ENCODE results near the gene PRAC2. TPM values are rescaled to one million over a fixed set of nuclear protein-coding genes. Genes with fewer than 3 reads are reported as not detected.

PRAC2 gene
- total and polyA plus RNA-seq, 2 of the 13 experiments (the other 11 are each of a cell fraction or from before 2014, with no cell fraction given): not detected

DNA sequence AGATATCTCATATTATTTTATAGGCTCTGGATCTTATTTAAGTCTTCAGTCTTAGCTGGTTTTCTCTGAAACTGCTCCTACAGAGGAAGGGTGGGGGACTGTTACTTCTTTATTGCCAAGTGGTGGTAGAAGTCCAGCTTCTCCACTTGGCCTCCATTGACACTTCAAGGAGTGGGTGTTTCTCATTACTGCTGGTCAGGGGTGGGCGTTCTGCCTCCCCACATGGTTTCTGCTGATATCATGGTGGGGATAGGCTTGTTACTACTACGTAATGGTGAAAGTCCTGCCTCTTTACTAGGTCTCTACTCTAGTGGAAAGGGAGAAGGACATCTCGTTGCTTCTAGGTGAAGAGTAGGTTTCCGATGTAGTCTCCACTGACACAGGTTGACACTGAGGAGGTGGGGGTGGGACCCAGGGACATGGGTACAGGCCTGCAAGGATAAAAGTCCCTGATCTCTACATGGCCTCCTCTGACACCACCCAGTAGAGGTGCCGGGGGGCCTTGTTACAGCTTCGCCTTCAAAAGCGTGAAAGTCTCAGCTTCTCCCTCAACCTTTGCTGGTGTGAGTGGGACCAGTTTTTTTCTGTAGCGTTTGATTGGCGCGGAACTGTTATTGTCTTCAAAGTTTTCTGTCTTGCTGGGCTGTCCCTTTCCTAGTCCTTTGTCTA is 21.0 kb upstream of the PRAC2 start (continued):
- TF ChIP-seq, protein P1, sequence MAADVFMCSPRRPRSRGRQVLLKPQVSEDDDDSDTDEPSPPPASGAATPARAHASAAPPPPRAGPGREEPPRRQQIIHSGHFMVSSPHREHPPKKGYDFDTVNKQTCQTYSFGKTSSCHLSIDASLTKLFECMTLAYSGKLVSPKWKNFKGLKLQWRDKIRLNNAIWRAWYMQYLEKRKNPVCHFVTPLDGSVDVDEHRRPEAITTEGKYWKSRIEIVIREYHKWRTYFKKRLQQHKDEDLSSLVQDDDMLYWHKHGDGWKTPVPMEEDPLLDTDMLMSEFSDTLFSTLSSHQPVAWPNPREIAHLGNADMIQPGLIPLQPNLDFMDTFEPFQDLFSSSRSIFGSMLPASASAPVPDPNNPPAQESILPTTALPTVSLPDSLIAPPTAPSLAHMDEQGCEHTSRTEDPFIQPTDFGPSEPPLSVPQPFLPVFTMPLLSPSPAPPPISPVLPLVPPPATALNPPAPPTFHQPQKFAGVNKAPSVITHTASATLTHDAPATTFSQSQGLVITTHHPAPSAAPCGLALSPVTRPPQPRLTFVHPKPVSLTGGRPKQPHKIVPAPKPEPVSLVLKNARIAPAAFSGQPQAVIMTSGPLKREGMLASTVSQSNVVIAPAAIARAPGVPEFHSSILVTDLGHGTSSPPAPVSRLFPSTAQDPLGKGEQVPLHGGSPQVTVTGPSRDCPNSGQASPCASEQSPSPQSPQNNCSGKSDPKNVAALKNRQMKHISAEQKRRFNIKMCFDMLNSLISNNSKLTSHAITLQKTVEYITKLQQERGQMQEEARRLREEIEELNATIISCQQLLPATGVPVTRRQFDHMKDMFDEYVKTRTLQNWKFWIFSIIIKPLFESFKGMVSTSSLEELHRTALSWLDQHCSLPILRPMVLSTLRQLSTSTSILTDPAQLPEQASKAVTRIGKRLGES (CRISPR knock-in tag; IDR thresholded peaks at IDR 0.05; ENCODE audit: borderline replicate concordance): no peak
- no peak for TF ChIP-seq CCDC6 (CRISPR knock-in tag; IDR thresholded peaks at IDR 0.05)
- TF ChIP-seq SSRP1 (CRISPR knock-in tag; IDR thresholded peaks at IDR 0.05): no peak
- no peak for TF ChIP-seq RARG (CRISPR knock-in tag; IDR thresholded peaks at IDR 0.05; ENCODE audit: low read depth)
- no peak for TF ChIP-seq ZSCAN31 (CRISPR knock-in tag; IDR thresholded peaks at IDR 0.05; ENCODE audit: low read depth)
- no peak for TF ChIP-seq ARHGAP35 (CRISPR knock-in tag; IDR thresholded peaks at IDR 0.05; ENCODE audit: borderline replicate concordance)

DNA sequence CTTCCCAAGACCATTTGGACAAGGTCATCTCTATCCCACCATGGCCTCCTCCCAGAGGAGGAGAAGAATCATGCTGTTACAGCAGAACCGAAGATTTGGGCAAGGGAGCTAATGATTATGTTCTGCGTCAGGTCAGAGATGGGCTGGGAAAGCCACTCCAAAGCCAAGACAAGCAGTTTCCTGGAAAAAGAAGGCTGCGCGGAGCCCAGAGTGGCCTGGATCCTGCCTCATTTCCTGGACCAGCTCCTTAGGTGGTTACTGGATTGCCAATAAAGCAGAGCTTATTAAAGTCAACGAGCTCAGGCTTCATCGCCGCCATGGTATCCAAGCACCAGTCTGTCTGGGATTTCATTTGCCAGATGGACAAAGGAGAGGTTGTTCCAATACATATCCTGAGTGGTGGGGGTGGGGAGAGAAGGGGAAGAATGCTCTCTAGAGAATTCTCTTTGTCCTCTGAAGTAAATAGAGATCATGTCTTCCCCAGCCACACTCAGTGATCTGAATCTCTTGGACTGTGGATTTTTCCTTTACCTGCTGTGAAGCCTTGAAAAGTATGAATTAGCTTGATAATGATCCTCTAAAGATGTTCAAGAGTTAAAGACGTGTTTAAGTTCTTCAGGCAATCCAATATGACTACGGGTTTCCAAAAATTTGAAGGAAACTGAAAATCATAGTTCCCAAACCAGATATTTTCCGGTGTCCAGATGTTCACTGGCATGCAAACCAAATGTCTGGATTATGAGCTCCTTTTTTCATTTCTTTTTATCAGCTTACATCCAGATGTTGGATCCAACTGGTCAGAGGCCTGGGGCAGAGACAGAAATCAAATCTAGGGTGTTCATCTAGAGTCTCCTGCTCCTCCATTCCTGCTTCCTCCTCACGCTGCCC is 18.4 kb upstream of the PRAC2 start:
- ChIA-PET CTCF (ENCODE audit: low intra/inter-chr PET ratio, low total read pairs) (no interaction called here), POLR2A (no interaction called here)
- in situ Hi-C loops (cut with HindIII; ENCODE audit: extremely low pct_ligation_motif_present, low pct_unique_long_range_greater_than_20kb): no loop called here
- H3K4me1 ChIP-seq (ENCODE audit: insufficient read depth, low read length): no peaks in the 10 kb centered on the region
- H3K27me3 ChIP-seq (ENCODE audit: control insufficient read depth in 1 of 2, insufficient read depth in 2 of 2, low read length in 2 of 2): peaks cover 5 to 75% of the 10 kb centered on the region in 2 experiments; a peak in 4 of 5 replicates
- H3K9ac ChIP-seq (ENCODE audit: insufficient read depth, low read depth, low read length): no peak overlapping the region
- no peak overlapping the region for H3K4me2 ChIP-seq (ENCODE audit: low read depth, low read length)
- 36% methylated on average over 11 of the region's 11 CpGs for WGBS (ENCODE audit: low lambda C conversion rate)
- FAIRE-seq: no peak
- H3K9me3 ChIP-seq (ENCODE audit: low read length): no peaks in the 10 kb centered on the region
- no peak for ATAC-seq
- no peaks in the 10 kb centered on the region for H3K36me3 ChIP-seq (replicated peaks in 1 of 2; ENCODE audit: control insufficient read depth in 1 of 2, insufficient read depth in 2 of 2, low read length in 2 of 2)
- no peak for DNase-seq (ENCODE audit: low spot score)
- H3K4me3 ChIP-seq (replicated peaks in 1 of 3; ENCODE audit: insufficient read depth in 1 of 3, low read depth in 2 of 3, low read length in 3 of 3): no peak overlapping the region
- H3K79me2 ChIP-seq (ENCODE audit: insufficient read depth, low read length): no peaks in the 10 kb centered on the region
- no peak overlapping the region for H3K27ac ChIP-seq (ENCODE audit: extremely low read length, insufficient read depth, low read length)
- H2AFZ ChIP-seq (ENCODE audit: low read length): no peak overlapping the region
- intact Hi-C loops (cut with micrococcal nuclease; ENCODE audit: unreplicated experiment): no loop called here
- no peaks in the 10 kb centered on the region for H4K20me1 ChIP-seq (ENCODE audit: insufficient read depth, low read length)
- no TSS peak for BruUV-seq (replicated peaks)
- TF ChIP-seq HHEX (CRISPR knock-in tag; IDR thresholded peaks at IDR 0.05) (no peak), PHF20 (CRISPR knock-in tag; IDR thresholded peaks at IDR 0.05) (no peak), TGIF2 (CRISPR knock-in tag; IDR thresholded peaks at IDR 0.05) (no peak), SATB2 (CRISPR knock-in tag; IDR thresholded peaks at IDR 0.05) (no peak), KLF6 (CRISPR knock-in tag; IDR thresholded peaks at IDR 0.05) (no peak), ZNF441 (CRISPR knock-in tag; IDR thresholded peaks at IDR 0.05; ENCODE audit: borderline replicate concordance) (no peak), ZNF251 (CRISPR knock-in tag; IDR thresholded peaks at IDR 0.05) (no peak), SAP130 (CRISPR knock-in tag; IDR thresholded peaks at IDR 0.05; ENCODE audit: low read depth) (no peak), ZZZ3 (CRISPR knock-in tag; IDR thresholded peaks at IDR 0.05; ENCODE audit: borderline replicate concordance) (no peak)
- TF ChIP-seq, protein P2, sequence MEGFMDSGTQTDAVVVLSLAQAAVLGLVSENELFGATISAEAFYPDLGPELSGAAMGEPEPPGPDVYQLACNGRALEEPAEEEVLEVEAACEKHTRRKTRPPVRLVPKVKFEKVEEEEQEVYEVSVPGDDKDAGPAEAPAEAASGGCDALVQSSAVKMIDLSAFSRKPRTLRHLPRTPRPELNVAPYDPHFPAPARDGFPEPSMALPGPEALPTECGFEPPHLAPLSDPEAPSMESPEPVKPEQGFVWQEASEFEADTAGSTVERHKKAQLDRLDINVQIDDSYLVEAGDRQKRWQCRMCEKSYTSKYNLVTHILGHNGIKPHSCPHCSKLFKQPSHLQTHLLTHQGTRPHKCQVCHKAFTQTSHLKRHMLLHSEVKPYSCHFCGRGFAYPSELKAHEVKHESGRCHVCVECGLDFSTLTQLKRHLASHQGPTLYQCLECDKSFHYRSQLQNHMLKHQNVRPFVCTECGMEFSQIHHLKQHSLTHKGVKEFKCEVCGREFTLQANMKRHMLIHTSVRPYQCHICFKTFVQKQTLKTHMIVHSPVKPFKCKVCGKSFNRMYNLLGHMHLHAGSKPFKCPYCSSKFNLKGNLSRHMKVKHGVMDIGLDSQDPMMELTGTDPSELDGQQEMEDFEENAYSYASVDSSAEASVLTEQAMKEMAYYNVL (CRISPR knock-in tag; IDR thresholded peaks at IDR 0.05; ENCODE audit: borderline replicate concordance): no peak
- TF ChIP-seq, protein P3, sequence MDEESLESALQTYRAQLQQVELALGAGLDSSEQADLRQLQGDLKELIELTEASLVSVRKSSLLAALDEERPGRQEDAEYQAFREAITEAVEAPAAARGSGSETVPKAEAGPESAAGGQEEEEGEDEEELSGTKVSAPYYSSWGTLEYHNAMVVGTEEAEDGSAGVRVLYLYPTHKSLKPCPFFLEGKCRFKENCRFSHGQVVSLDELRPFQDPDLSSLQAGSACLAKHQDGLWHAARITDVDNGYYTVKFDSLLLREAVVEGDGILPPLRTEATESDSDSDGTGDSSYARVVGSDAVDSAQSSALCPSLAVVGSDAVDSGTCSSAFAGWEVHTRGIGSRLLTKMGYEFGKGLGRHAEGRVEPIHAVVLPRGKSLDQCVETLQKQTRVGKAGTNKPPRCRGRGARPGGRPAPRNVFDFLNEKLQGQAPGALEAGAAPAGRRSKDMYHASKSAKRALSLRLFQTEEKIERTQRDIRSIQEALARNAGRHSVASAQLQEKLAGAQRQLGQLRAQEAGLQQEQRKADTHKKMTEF (CRISPR knock-in tag; IDR thresholded peaks at IDR 0.05): no peak

All from HepG2 (cell line).